OCI-M2 (cell line): Measurements from ENCODE around the gene STIM1.

Experiments used
- DNase-seq: peaks from one replicate; lab custom pipeline; 2025; ENCODE audit not compliant: unreplicated experiment; lab: John Stamatoyannopoulos, UW

Gene STIM1

GRCh38 chr11:3830088-3830487, 25.4 kb upstream of the STIM1 start:
- DNase-seq = no peak

- DNase-seq = no peak
Observed at GRCh38 chr11:3830730-3831129, 24.7 kb upstream of the STIM1 start.

GRCh38 chr11:3831378-3832239, 23.9 kb upstream of the STIM1 start:
- DNase-seq = no peak

GRCh38 chr11:3832816-3833215, 22.6 kb upstream of the STIM1 start:
- no peak for DNase-seq

DNA sequence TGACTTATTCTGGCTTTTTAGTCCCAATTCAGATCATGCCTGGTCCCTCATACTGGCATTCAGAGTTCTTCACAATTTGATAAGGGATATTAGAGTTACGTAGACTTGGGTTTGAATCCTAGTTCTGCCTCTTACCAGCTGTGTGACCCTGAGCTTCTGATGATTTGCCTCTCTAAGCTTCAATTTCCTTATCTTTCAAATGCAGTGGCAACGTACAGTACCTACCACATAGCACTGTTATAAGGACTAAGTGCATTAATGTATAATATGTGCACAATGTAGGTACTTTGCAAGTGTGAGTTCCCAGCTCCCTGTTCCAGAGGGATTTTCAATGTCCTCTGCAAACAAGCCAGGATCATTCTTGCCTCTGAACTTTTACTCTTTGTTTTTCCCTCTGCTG, 22.0 kb upstream of the STIM1 start:
- no peak for DNase-seq

DNA sequence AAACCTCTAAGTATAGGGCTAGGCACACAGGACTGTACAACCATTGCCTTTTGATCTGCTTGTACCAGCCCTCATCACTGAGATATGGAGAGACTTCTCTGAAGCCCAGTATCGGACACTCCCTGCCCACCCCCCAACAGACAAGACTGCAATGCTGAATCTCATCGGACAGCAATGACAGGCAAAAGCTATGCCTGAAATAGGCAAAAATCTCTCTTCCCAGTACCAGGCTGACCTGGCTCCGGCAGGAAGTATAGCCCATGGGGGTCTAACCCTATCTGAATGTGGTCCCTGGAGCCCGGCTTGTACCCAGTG, 21.2 kb upstream of the STIM1 start:
- DNase-seq = no peak

- DNase-seq = no peak
Observed at GRCh38 chr11:3834664-3835461, 20.6 kb upstream of the STIM1 start.

DNA sequence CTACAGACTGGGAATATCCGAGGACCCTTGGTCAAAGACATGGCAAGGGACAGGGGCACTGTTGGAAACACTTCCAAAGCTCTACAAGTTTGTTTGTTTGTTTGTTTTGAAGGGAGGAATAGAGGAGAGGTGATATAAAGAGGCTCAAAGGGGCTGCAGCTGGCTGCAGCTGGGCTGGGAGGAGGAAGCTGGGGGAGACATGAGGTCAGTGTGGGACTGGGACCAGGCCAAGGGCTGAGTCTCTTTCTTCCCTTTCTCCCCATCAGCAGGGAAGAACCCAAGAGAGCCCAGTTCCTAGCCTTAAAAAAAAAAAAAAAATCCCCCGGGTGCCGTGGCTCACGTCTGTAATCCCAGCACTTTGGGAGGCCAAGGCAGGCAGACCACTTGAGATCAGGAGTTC, 19.7 kb upstream of the STIM1 start:
- DNase-seq = no peak

DNA sequence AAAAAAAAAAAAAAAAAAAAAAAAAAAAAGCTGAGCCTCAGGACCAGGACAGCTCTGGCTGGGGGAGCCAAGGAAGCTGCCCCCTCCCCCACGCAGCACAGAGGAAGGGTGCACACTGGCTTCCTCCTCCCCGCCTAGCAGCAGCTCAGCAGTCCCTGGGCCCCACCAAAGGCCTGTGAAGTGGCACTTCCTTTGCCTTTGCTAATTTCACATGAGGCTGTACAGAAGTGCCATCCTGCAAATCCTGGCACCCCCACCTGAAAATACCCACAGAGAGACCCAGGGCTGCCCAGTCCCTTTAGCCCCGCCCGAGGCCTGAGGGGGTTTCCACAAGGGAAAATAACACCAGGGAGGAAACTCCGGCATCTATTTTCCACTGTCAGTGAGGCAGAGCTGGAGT, 18.6 kb upstream of the STIM1 start:
- no peak for DNase-seq

DNA sequence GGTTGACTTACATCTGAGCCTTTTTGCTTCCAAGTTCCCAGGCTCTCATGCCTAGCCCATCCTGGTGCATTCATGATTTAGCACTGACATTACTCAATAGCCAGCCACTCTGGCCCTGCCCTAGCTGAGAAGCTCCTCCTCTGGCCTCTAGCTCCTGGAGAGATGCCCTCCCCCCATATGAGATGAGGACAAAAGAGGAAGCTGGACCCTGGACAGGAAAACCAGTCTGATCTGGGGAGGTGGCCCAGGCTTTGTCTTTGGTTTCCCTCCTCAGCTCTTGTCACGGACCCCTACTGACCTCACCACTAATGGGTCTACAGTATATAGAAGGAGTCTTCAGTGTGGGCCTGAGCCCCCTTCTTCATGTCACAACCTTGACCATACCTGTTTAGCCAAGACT, 17.7 kb upstream of the STIM1 start:
- no peak for DNase-seq

DNA sequence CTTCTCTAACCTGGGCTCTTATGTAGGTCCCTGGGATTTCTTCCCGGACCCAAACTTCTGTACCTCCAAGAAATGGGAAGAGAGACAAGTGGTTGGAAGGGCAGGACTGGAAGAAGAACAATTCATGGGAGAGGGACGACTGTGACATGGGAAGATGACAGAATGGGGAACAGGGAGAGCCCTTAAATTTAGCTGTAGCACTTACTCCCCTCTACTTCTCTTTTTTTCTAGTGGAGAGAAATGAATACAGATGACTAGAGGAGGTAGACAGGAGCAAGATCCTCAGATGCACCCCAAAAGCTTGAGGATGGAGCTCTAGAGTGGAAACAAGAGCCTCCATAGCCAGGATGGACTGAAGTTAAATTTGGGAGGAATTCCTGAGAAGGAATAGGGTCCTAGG, 17.0 kb upstream of the STIM1 start:
- DNase-seq = no peak

DNA sequence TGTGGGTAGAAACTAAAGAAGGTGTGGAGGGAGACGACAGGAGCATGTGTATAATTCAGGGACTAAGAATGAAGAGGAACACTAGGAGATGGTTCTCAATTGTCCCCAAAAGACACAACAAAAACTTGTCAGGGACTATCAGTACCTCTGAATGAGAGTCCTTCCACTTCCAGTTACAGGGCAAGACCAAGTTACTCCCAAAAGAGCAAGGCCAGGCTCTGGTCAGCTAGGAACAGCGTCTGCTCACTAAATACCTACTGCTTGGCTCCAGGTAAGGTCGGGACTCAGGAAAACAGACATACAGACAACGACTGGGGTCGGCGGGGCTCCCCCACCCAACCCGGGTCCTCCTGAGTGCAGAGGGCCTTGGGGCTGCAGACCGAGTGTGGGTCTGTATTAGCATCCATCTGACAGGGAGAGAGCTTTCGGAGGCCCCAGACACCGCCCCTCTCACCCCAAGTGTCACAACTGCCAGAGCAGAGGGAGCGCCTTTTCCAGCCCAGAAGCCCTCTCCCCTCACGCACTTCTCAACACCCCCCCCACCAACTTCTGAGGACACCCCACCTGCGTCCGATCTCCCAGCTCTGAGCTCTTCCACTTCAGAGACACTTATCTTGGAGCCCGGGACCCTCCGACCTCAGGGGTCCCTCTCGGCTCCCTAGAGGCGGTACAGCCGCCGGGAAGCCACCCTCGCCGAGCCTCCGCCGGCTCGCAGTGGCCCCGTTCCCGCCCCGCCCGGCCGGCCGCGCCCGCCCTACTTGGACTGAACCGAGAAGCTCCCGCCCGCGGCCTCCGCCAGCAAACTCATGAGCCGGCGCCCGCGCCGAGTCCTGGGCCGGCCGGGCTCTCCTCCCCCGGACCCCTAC, 15.2 kb upstream of the STIM1 start:
- DNase-seq = no peak

- DNase-seq = no peak
Observed at GRCh38 chr11:3840870-3841425, 14.5 kb upstream of the STIM1 start, which contains the start of gene RHOG. TSS of gene RHOG (minus strand) at chr11:3840959. CDS start at chr11:3828138, 12,821 bp downstream.

DNA sequence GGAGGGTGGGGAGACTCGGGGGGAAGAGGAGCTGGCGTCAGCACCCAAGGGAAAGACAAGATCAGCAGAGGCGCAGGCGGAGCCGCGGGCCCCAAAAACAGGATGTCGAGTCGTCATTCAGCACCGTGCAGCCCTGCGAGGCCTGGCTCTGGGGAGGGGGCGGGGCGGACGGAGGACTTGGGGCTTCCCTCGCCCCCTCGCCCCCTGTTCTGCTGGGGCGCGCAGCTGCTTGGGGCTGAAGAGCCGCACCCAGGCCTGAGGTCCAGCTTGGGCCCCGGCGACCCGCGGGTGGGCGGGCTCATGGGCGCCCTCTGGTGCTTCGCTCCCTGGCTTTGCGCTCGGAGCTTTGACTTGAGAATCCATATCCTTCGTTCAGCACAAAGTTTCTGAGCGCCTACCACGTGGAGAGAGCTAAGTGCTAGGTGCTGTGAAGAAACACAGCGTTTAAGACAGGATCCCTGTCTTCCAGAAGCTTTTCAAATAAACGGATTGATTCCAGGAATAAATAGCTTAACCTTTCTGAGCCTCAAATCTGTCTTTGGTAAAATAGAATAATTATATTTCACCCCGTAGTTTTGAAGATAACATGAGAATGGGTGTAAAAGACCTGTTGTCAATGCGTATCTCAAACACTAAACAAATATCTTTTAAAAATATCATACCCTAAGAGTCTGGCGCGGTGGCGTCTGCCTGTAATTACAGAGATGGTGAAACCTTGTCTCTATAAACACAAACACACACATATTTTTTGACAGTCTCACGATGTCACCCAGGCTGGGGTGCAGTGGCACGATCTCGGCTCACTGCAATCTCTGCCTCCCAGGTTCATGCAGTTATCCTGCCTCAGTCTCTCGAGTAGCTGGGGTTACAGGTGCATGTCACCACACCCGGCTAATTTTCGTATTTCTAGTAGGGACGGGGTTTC, 13.8 kb upstream of the STIM1 start:
- peak; percentile 63 for DNase-seq

DNA sequence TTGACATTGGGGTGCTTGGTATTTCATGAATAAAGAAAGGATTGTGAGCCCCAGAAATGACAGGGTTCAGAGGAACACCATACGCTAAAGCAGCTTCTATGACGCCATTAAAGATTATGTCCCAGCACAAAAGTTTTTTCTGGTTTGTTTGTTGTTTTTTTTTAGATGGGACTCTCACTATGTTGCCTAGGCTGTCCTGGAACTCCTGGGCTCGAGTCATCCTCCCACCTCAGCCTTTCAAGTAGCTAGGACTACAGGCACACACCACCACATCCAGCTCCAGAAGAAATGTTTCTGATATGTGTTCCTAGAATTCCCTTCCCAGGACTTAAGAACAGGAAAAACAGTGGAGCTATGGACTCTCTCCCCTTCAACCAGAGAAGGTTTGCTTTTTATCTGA, 12.1 kb upstream of the STIM1 start:
- no peak for DNase-seq

- DNase-seq = no peak
Observed at GRCh38 chr11:3845246-3845645, 10.2 kb upstream of the STIM1 start.

GRCh38 chr11:3845670-3846069, 9.8 kb upstream of the STIM1 start:
- no peak for DNase-seq

GRCh38 chr11:3849297-3849874, 6.1 kb upstream of the STIM1 start:
- DNase-seq = no peak

GRCh38 chr11:3853545-3853842, 2.0 kb upstream of the STIM1 start:
- DNase-seq = no peak
